Trophoblast cell (in vitro differentiated cells and primary cell): ENCODE measurements around the gene ARHGEF16.
A peak's percentile ranks its signal among the peaks of the same experiment; 100 is the strongest.

Source experiments
- DNase-seq, 2 donors: peaks; one replicate each; pipeline ENCODE4 v3.0.0-alpha.2; 2016
- H2AFZ ChIP-seq: 2 replicates; pipeline ENCODE4 v1.6.1; 2013; ENCODE audit warnings: low read length, moderate library complexity, mild to moderate bottlenecking; ENCODE audit not compliant: insufficient read depth, poor library complexity
- H2AK5ac ChIP-seq: 2 replicates; pipeline ENCODE4 v1.6.1; 2013; ENCODE audit warnings: mild to moderate bottlenecking, low read length
- H2BK120ac ChIP-seq: 2 replicates; pipeline ENCODE4 v1.6.1; 2013; ENCODE audit warnings: low read length, mild to moderate bottlenecking, moderate library complexity; ENCODE audit not compliant: insufficient read depth, poor library complexity
- H2BK12ac ChIP-seq: 2 replicates; pipeline ENCODE4 v1.6.1; 2013; ENCODE audit warnings: mild to moderate bottlenecking, low read length, moderate library complexity
- H2BK5ac ChIP-seq: 2 replicates; pipeline ENCODE4 v1.6.1; 2013; ENCODE audit warnings: low read length, low read depth, moderate library complexity, mild to moderate bottlenecking; ENCODE audit not compliant: poor library complexity
- H3K14ac ChIP-seq: 2 replicates; pipeline ENCODE4 v1.6.1; 2013; ENCODE audit warnings: mild to moderate bottlenecking, low read length
- H3K18ac ChIP-seq: 2 replicates; pipeline ENCODE4 v1.6.1; 2013; ENCODE audit warnings: mild to moderate bottlenecking, low read length
- H3K23ac ChIP-seq: 2 replicates; pipeline ENCODE4 v1.6.1; 2013; ENCODE audit warnings: low read length
- H3K27ac ChIP-seq: 2 replicates; pipeline ENCODE4 v1.5.1; 2013; ENCODE audit warnings: low read depth, mild to moderate bottlenecking, inconsistent platforms, low read length, moderate library complexity
- H3K27me3 ChIP-seq: 2 replicates; pipeline ENCODE4 v1.6.1; 2013; ENCODE audit warnings: inconsistent platforms, mild to moderate bottlenecking, low read length, moderate library complexity; ENCODE audit not compliant: insufficient read depth
- H3K36me3 ChIP-seq, 2 experiments: 1 replicate in 1 of 2; 2 replicates in 1 of 2; pipeline ENCODE4 v1.6.1; 2013; ENCODE audit warnings: low read length in 2 of 2, mild to moderate bottlenecking in 2 of 2, moderate library complexity in 1 of 2; ENCODE audit not compliant: insufficient read depth in 2 of 2, control insufficient read depth in 1 of 2
- H3K4ac ChIP-seq: 2 replicates; pipeline ENCODE4 v1.6.1; 2013; ENCODE audit warnings: low read depth, mild to moderate bottlenecking, low read length, moderate library complexity
- H3K4me1 ChIP-seq, 2 experiments: 1 replicate in 1 of 2; 2 replicates in 1 of 2; pipeline ENCODE4 v1.6.1; 2013; ENCODE audit warnings: low read length in 2 of 2, mild to moderate bottlenecking in 2 of 2, moderate library complexity in 1 of 2; ENCODE audit not compliant: insufficient read depth in 2 of 2, control insufficient read depth in 1 of 2
- H3K4me2 ChIP-seq: 2 replicates; pipeline ENCODE4 v1.6.1; 2013; ENCODE audit warnings: inconsistent platforms, mild to moderate bottlenecking, low read length, moderate library complexity
- H3K4me3 ChIP-seq: 2 replicates; pipeline ENCODE4 v1.5.1; 2013; ENCODE audit warnings: mild to moderate bottlenecking, low read depth, low read length, inconsistent platforms
- H3K79me1 ChIP-seq: one replicate; pipeline ENCODE4 v1.6.1; 2013; ENCODE audit warnings: low read length
- H3K79me2 ChIP-seq: 2 replicates; pipeline ENCODE4 v1.6.1; 2013; ENCODE audit warnings: low read length, mild to moderate bottlenecking; ENCODE audit not compliant: control insufficient read depth, insufficient read depth, poor library complexity
- H3K9ac ChIP-seq: 2 replicates; pipeline ENCODE4 v1.6.1; 2013; ENCODE audit warnings: mild to moderate bottlenecking, low read length
- H3K9me3 ChIP-seq: 2 replicates; pipeline ENCODE4 v1.6.1; 2013; ENCODE audit warnings: low read depth, mild to moderate bottlenecking, control low read depth, inconsistent platforms, low read length; ENCODE audit not compliant: insufficient read depth
- H4K12ac ChIP-seq: 2 replicates; pipeline ENCODE4 v1.6.1; 2013; ENCODE audit warnings: low read depth, mild to moderate bottlenecking, low read length, moderate library complexity
- H4K8ac ChIP-seq: 2 replicates; pipeline ENCODE4 v1.6.1; 2013; ENCODE audit warnings: low read depth, mild to moderate bottlenecking, low read length, moderate library complexity
- H4K91ac ChIP-seq: one replicate; pipeline ENCODE4 v1.6.1; 2013; ENCODE audit warnings: low read depth, mild to moderate bottlenecking, low read length, moderate library complexity
- WGBS: extraction: QIAGEN DNeasy Blood & Tissue Kit; methylation state at CpG from one replicate; pipeline ENCODE4 v1.1.7; 2013; ENCODE audit warnings: missing lambda C conversion rate; ENCODE audit not compliant: insufficient read length, insufficient coverage; ENCODE audit errors: extremely low coverage; 5-methylcytosine and 5-hydroxymethylcytosine counted together

ARHGEF16 gene

DNA sequence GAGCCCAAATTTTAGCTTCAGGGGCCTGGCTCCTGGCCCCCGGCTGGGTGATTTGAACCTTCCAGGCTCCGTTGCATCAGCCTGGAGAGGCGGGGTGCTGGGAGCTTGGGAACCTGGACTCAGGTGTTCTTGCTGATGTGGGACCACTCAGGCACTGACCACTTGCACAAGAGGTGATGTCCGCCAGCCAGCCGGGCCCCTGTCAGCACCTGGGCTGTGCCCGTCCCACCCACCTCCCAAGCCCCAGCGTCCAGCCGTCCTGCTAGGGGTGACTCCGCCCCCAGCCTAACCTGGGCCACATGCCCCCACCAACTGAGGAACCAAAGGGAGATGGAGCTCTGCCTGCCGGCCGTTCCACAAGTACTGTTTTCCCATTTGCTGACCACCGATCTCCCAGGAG is 47.4 kb upstream of the ARHGEF16 start:
- peaks cover 12% of the 10 kb centered on the region for H3K9me3 ChIP-seq
- WGBS: no CpG with 5 or more reads among the region's 12 CpGs
- DNase-seq: no peak
- no peak overlapping the region for H3K27ac ChIP-seq
- H3K79me2 ChIP-seq: no peaks in the 10 kb centered on the region
- no peak overlapping the region for H3K9ac ChIP-seq
- no peak overlapping the region for H4K91ac ChIP-seq
- H4K12ac ChIP-seq: no peak overlapping the region
- H3K27me3 ChIP-seq: no peaks in the 10 kb centered on the region
- no peak overlapping the region for H3K4me2 ChIP-seq
- H3K23ac ChIP-seq: no peak overlapping the region
- no peak overlapping the region for H3K4me3 ChIP-seq
- H2AK5ac ChIP-seq: no peak overlapping the region
- H2AFZ ChIP-seq: no peak overlapping the region
- no peak overlapping the region for H3K18ac ChIP-seq
- no peak overlapping the region for H3K14ac ChIP-seq
- H3K4ac ChIP-seq: no peak overlapping the region
- H4K8ac ChIP-seq: no peak overlapping the region
- no peaks in the 10 kb centered on the region for H3K79me1 ChIP-seq
- no peak overlapping the region for H2BK120ac ChIP-seq
- no peak overlapping the region for H2BK5ac ChIP-seq
- no peak overlapping the region for H2BK12ac ChIP-seq
- no peaks in the 10 kb centered on the region for H3K36me3 ChIP-seq
- no peaks in the 10 kb centered on the region for H3K4me1 ChIP-seq

DNA sequence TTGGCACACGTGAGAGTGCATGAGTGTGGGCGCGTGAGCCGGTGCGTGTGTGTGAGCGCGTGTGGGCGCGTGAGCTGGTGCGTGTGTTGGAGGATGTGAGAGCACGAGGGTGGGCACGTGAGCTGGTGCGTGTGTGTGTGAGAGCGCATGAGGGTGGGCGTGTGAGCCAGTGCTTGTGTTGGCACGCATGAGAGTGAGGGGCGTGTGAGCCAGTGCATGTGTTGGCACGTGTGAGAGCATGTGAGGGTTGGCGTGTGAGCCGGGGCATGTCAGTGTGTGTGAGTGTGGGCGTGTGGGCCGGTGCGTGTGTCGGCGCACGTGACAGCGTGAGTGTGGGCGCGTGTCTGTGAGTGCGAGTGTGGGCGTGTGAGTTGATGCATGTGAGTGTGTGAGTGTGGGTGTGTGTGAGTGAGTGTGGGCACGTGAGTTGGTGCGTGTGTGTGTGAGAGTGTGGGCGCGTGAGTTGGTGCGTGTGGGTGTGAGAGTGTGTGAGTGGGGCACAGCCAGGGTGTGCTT is 45.7 kb upstream of the ARHGEF16 start:
- H4K8ac ChIP-seq: no peak overlapping the region
- H3K36me3 ChIP-seq: no peaks in the 10 kb centered on the region
- no peak overlapping the region for H3K4me2 ChIP-seq
- no peak overlapping the region for H3K14ac ChIP-seq
- DNase-seq: no peak
- 100% methylated on average over 5 of the region's 36 CpGs for WGBS
- no peaks in the 10 kb centered on the region for H3K79me1 ChIP-seq
- H2BK5ac ChIP-seq: no peak overlapping the region
- no peak overlapping the region for H2BK12ac ChIP-seq
- peaks cover 12% of the 10 kb centered on the region for H3K9me3 ChIP-seq
- H2BK120ac ChIP-seq: no peak overlapping the region
- H3K4me1 ChIP-seq: no peaks in the 10 kb centered on the region
- H3K4me3 ChIP-seq: peak overlapping the region; percentile 25
- no peaks in the 10 kb centered on the region for H3K79me2 ChIP-seq
- no peak overlapping the region for H4K91ac ChIP-seq
- H3K23ac ChIP-seq: no peak overlapping the region
- H3K27ac ChIP-seq: no peak overlapping the region
- no peak overlapping the region for H4K12ac ChIP-seq
- H3K27me3 ChIP-seq: no peaks in the 10 kb centered on the region
- H3K9ac ChIP-seq: no peak overlapping the region
- no peak overlapping the region for H2AFZ ChIP-seq
- no peak overlapping the region for H3K18ac ChIP-seq
- no peak overlapping the region for H3K4ac ChIP-seq
- H2AK5ac ChIP-seq: no peak overlapping the region

DNA sequence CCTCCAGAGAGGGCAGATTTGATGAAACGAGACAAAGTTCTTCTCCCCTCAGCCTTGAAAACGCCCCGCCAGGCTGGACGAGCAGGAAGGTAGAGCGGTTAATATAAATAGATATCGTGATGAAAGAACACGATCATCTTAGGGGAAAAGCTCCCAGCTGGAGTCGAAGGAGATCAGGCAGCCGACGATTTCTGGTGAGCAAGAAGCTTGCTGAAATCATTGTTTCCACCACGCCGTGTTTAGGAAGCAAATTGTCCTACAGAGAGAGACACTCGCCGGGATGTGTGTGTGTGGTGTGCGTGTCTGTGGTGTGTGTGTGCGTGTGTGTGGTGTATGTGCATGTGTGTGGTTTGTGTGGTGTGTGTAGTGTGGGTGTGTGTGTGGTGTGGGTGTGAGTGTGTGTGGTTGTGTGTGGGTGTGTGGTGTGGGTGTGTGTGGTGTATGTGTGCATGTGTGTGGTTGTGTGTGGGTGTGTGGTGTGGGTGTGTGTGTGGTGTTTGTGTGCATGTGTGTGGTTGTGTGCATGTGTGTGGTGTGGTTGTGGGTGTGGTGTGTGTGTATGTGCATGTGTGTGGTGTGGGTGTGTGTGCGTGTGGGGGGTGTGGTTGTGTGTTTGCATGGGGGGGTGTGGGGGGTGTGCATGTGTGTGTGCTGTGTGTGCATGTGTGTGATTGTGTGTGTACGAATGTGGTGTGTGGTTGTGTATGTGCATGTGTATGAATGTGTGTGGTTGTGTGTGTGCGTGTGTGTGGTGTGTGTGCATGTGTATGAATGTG is 44.9 kb upstream of the ARHGEF16 start:
- no peak overlapping the region for H3K4me2 ChIP-seq
- no peak overlapping the region for H4K91ac ChIP-seq
- WGBS: no CpG with 5 or more reads among the region's 19 CpGs
- H3K79me2 ChIP-seq: no peaks in the 10 kb centered on the region
- no peaks in the 10 kb centered on the region for H3K4me1 ChIP-seq
- H3K9ac ChIP-seq: no peak overlapping the region
- no peak for DNase-seq
- H3K27ac ChIP-seq: no peak overlapping the region
- H4K12ac ChIP-seq: no peak overlapping the region
- H3K36me3 ChIP-seq: no peaks in the 10 kb centered on the region
- no peak overlapping the region for H4K8ac ChIP-seq
- no peak overlapping the region for H2BK12ac ChIP-seq
- no peaks in the 10 kb centered on the region for H3K27me3 ChIP-seq
- no peak overlapping the region for H3K18ac ChIP-seq
- H2AFZ ChIP-seq: no peak overlapping the region
- no peak overlapping the region for H2AK5ac ChIP-seq
- H3K14ac ChIP-seq: no peak overlapping the region
- no peak overlapping the region for H2BK120ac ChIP-seq
- H3K4ac ChIP-seq: no peak overlapping the region
- H3K23ac ChIP-seq: no peak overlapping the region
- no peaks in the 10 kb centered on the region for H3K79me1 ChIP-seq
- no peak overlapping the region for H2BK5ac ChIP-seq
- peak overlapping the region; percentile 13 for H3K4me3 ChIP-seq
- peaks cover 12% of the 10 kb centered on the region for H3K9me3 ChIP-seq

GRCh38 chr1:3410142-3410925 is 44.1 kb upstream of the ARHGEF16 start:
- Histone ChIP-seq H3K9ac (no peak overlapping the region), H3K14ac (no peak overlapping the region), H3K27ac (no peak overlapping the region), H3K23ac (no peak overlapping the region), H2BK120ac (no peak overlapping the region), H3K79me1 (no peaks in the 10 kb centered on the region), H4K8ac (no peak overlapping the region), H2AK5ac (no peak overlapping the region), H3K36me3 (no peaks in the 10 kb centered on the region), H3K4me1 (no peaks in the 10 kb centered on the region), H4K91ac (no peak overlapping the region), H2AFZ (no peak overlapping the region), H3K18ac (no peak overlapping the region), H2BK12ac (no peak overlapping the region), H3K27me3 (no peaks in the 10 kb centered on the region), H2BK5ac (no peak overlapping the region), H3K4me3 (peak overlapping the region; percentile 13), H3K9me3 (peaks cover 12% of the 10 kb centered on the region), H3K4me2 (no peak overlapping the region), H3K4ac (no peak overlapping the region), H4K12ac (no peak overlapping the region), H3K79me2 (no peaks in the 10 kb centered on the region)
- WGBS: no CpG with 5 or more reads among the region's 21 CpGs
- DNase-seq: no peak
